ENCODE measurements around the gene ZNF205.

ZNF205 gene

GRCh38 chr16:3089717-3090592 is 22.4 kb upstream of the ZNF205 start:
- Mint-ChIP-seq H3K36me3 (ENCODE audit: low read depth) (peaks cover 6% of the 10 kb centered on the region), H3K4me3 (no peak overlapping the region), H3K9me3 (no peaks in the 10 kb centered on the region), H3K4me1 (ENCODE audit: low read depth) (peaks cover 35% of the 10 kb centered on the region), H3K27me3 (ENCODE audit: low read depth) (no peaks in the 10 kb centered on the region), H3K27ac (no peak overlapping the region)

DNA sequence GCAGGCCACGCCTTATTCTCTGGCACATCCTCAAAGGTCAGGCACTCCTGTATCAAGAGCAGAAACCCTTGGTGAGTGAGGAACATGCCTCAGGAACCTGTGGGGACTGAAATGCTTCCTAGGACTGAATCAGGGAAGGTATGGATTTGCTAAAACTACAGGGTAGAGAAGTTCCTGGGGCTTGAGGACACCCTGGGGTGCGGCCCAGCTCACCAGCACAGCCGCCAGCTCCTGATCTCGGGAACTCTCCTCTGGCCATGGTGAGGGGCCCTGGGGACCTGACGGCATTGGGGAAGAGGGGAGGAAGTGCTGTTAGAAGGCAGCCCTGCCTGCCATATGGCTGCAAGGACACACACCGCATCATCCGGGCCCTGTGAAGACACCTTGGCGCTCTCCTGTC is 20.8 kb upstream of the ZNF205 start:
- Mint-ChIP-seq H3K9me3 (no peaks in the 10 kb centered on the region), H3K4me3 (no peak overlapping the region), H3K36me3 (ENCODE audit: low read depth) (peaks cover 3% of the 10 kb centered on the region), H3K4me1 (ENCODE audit: low read depth) (peaks cover 34% of the 10 kb centered on the region), H3K27me3 (ENCODE audit: low read depth) (no peaks in the 10 kb centered on the region), H3K27ac (no peak overlapping the region)

DNA sequence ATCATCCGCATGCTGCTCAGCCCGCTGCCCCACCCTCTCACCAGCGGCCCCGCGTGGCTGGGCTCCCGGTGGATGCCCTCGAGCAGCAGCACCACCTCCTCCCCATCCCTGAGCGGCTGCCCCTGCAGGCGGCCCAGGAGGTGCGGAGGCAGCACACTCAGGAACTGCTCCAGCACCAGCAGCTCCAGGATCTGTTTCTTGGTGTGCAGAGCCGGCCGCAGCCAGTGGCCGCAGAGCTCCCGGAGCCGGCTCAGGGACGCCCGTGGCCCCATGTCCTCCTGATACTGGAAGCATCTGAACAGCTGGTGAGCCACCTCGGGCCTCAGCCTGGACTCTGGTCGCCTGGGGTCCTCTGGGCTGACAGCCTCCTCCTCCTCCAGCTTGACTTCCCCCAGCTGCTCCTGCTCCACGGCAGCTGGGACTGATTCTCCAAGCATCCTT is 19.9 kb upstream of the ZNF205 start:
- H3K9me3 Mint-ChIP-seq = no peaks in the 10 kb centered on the region

GRCh38 chr16:3094289-3095027 is 17.9 kb upstream of the ZNF205 start:
- Mint-ChIP-seq H3K9me3 (no peaks in the 10 kb centered on the region), H3K27me3 (ENCODE audit: low read depth) (no peaks in the 10 kb centered on the region), H3K27ac (peak overlapping the region; percentile 52), H3K4me3 (peak overlapping the region; percentile 14), H3K4me1 (ENCODE audit: low read depth) (peaks cover 30% of the 10 kb centered on the region), H3K36me3 (ENCODE audit: low read depth) (peaks cover 3% of the 10 kb centered on the region)

More for the DNA sequence above, 19.9 kb upstream of the ZNF205 start:
- H3K27ac Mint-ChIP-seq = no peak overlapping the region
- peaks cover 33% of the 10 kb centered on the region for H3K4me1 Mint-ChIP-seq (ENCODE audit: low read depth)
- no peak overlapping the region for H3K4me3 Mint-ChIP-seq
- H3K36me3 Mint-ChIP-seq (ENCODE audit: low read depth) = peaks cover 3% of the 10 kb centered on the region
- H3K27me3 Mint-ChIP-seq (ENCODE audit: low read depth) = no peaks in the 10 kb centered on the region

GRCh38 chr16:3095869-3096268 is 16.5 kb upstream of the ZNF205 start:
- Mint-ChIP-seq H3K27me3 (ENCODE audit: low read depth) (no peaks in the 10 kb centered on the region), H3K27ac (no peak overlapping the region), H3K9me3 (no peaks in the 10 kb centered on the region), H3K4me3 (no peak overlapping the region), H3K4me1 (ENCODE audit: low read depth) (peaks cover 37% of the 10 kb centered on the region), H3K36me3 (ENCODE audit: low read depth) (peaks cover 3% of the 10 kb centered on the region)

GRCh38 chr16:3096362-3096761 is 16.0 kb upstream of the ZNF205 start:
- no peaks in the 10 kb centered on the region for H3K9me3 Mint-ChIP-seq
- H3K27ac Mint-ChIP-seq = no peak overlapping the region

GRCh38 chr16:3097266-3097665 is 15.1 kb upstream of the ZNF205 start:
- Mint-ChIP-seq H3K4me1 (ENCODE audit: low read depth) (peaks cover 44% of the 10 kb centered on the region), H3K4me3 (no peak overlapping the region), H3K9me3 (no peaks in the 10 kb centered on the region), H3K27ac (no peak overlapping the region), H3K36me3 (ENCODE audit: low read depth) (peaks cover 3% of the 10 kb centered on the region), H3K27me3 (ENCODE audit: low read depth) (no peaks in the 10 kb centered on the region)

More at GRCh38 chr16:3096362-3096761, 16.0 kb upstream of the ZNF205 start:
- H3K4me1 Mint-ChIP-seq (ENCODE audit: low read depth) = peaks cover 39% of the 10 kb centered on the region
- H3K36me3 Mint-ChIP-seq (ENCODE audit: low read depth) = peaks cover 3% of the 10 kb centered on the region
- H3K4me3 Mint-ChIP-seq = no peak overlapping the region
- no peaks in the 10 kb centered on the region for H3K27me3 Mint-ChIP-seq (ENCODE audit: low read depth)

GRCh38 chr16:3098459-3099394 is 13.7 kb upstream of the ZNF205 start, which contains the start of gene ZSCAN10:
ZSCAN10 (minus strand) TSS chr16:3099294; CDS start chr16:3092937, 6,357 bp downstream.
- Mint-ChIP-seq H3K36me3 (ENCODE audit: low read depth) (peaks cover 3% of the 10 kb centered on the region), H3K4me3 (peak within 1 kb of the TSS; percentile 80), H3K9me3 (no peaks in the 10 kb centered on the region), H3K27ac (peak within 1 kb of the TSS; percentile 82), H3K27me3 (ENCODE audit: low read depth) (no peaks in the 10 kb centered on the region), H3K4me1 (ENCODE audit: low read depth) (peaks cover 44% of the 10 kb centered on the region)

DNA sequence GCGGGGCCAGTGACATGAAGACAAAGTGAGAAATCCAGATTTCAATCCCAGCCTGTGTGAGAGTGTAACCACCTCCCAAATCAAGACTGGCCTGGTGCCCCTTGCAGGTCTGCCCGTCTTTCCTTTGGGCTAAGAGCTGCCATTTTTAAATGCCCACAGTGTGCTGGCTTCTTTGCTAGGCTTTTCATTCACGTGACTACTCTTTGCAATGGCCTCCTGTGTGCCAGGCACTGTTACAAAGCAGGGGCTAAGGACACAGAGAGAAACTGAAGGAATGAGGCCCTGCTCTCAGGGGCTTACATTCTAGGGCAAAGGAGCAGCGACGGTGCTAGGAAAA is 13.0 kb upstream of the ZNF205 start:
- Mint-ChIP-seq H3K27me3 (ENCODE audit: low read depth) (no peaks in the 10 kb centered on the region), H3K36me3 (ENCODE audit: low read depth) (peaks cover 3% of the 10 kb centered on the region), H3K27ac (no peak overlapping the region), H3K4me1 (ENCODE audit: low read depth) (peaks cover 44% of the 10 kb centered on the region), H3K9me3 (no peaks in the 10 kb centered on the region), H3K4me3 (no peak overlapping the region)

- H3K36me3 Mint-ChIP-seq (ENCODE audit: low read depth) = no peaks in the 10 kb centered on the region
- peak overlapping the region; percentile 82 for H3K27ac Mint-ChIP-seq
- peaks cover 38% of the 10 kb centered on the region for H3K4me1 Mint-ChIP-seq (ENCODE audit: low read depth)
- peak overlapping the region; percentile 80 for H3K4me3 Mint-ChIP-seq
- no peaks in the 10 kb centered on the region for H3K9me3 Mint-ChIP-seq
- no peaks in the 10 kb centered on the region for H3K27me3 Mint-ChIP-seq (ENCODE audit: low read depth)
These were observed 12.5 kb upstream of the ZNF205 start for GRCh38 chr16:3099732-3100499.

DNA sequence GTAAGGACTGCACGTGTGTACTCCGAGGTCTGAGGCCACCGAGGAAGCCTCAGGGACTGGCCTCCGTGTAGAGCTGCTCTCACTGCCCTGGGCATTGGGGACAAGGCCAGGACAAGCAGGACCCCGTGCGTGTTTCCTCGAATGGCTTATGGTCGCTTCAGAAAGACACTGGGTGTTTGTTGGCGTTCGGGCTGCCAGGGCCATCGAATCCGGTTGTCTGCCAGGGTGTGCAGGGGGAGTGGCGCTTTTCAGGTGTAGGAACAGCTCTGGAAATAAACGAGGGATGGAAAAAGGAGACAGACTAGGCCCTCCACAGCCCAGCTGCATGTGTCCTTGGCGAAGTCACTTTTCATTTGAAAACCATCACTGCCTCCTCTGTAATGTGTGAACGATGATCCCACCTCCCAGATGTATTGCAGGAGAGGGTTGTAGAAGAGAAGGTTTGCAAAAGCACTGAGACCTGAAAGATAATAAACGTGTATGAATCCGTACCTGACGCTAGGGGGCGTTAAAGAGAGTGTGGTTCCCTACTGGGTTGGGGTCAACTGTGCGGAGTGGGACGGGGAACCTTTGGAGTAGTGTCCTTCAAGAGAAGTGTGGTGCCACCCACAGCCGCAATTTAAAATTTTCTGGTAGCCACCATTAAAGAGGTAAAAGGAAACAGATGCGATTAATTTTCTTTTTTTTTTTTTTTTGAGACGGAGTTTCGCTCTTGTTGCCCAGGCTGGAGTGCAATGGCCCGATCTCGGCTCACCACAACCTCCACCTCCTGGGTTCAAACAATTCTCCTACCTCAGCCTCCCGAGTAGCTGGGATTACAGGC is 11.2 kb upstream of the ZNF205 start:
- Mint-ChIP-seq H3K36me3 (ENCODE audit: low read depth) (no peaks in the 10 kb centered on the region), H3K27ac (peak overlapping the region; percentile 89), H3K9me3 (no peaks in the 10 kb centered on the region), H3K27me3 (ENCODE audit: low read depth) (no peaks in the 10 kb centered on the region), H3K4me1 (ENCODE audit: low read depth) (peaks cover 36% of the 10 kb centered on the region), H3K4me3 (peak overlapping the region; percentile 80)

DNA sequence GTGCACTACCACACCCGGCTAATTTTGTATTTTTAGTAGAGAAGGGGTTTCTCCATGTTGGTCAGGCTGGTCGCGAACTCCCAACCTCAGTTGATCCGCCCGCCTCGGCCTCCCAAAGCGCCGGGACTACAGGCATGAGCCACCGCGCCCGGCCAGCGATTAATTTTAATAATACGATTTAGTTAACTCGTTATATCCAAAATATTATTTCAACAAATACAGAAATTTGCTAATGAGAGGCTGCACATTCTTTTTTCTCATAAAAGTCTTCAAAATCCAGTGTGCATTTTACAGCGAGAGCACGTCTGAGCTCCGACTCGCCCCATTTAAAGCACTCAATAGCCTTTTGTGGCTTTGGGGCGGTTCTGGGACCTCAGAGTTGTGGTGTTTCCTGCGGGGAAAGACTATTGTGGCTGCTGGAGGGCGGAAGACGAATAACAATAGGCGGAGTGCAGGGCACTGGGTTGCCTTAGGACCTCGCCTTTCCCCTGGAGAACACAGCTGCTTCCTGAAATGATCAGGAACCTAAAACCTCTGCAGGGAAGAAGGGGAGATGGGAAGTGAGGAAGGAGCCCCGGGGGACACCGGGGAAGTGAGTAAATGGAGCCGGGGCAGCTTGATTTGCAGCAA is 10.4 kb upstream of the ZNF205 start:
- Mint-ChIP-seq H3K36me3 (ENCODE audit: low read depth) (no peaks in the 10 kb centered on the region), H3K27me3 (ENCODE audit: low read depth) (no peaks in the 10 kb centered on the region), H3K9me3 (no peaks in the 10 kb centered on the region), H3K27ac (peak overlapping the region; percentile 12), H3K4me1 (ENCODE audit: low read depth) (peaks cover 34% of the 10 kb centered on the region), H3K4me3 (peak overlapping the region; percentile 74)

All from T-helper 1 cell treated with Interleukin-12 subunit alpha and Interleukin-12 subunit beta and Interleukin-4 antibody, amounts not matched to agents 30 μg/mL and 1 μg/mL, for 36 hours (primary cell).